Nephron progenitor cell (in vitro differentiated cells): ENCODE results near the gene OR2V2.

ENCODE experiments used
- DNase-seq: peaks from one replicate; pipeline ENCODE4 v3.0.0; 2021
- H3K27ac Mint-ChIP-seq: 2 replicates; pipeline ENCODE4 v1.8.0; 2021; ENCODE audit warnings: mild to moderate bottlenecking, moderate library complexity, mixed read lengths
- H3K27me3 Mint-ChIP-seq: 2 replicates; pipeline ENCODE4 v1.8.0; 2021; ENCODE audit warnings: mild to moderate bottlenecking, low read depth, mixed read lengths; ENCODE audit not compliant: poor library complexity
- H3K36me3 Mint-ChIP-seq: 2 replicates; pipeline ENCODE4 v1.8.0; 2021; ENCODE audit warnings: low read depth, mixed read lengths
- H3K4me1 Mint-ChIP-seq: 2 replicates; pipeline ENCODE4 v1.8.0; 2021; ENCODE audit warnings: mixed read lengths
- H3K4me3 Mint-ChIP-seq: 2 replicates; pipeline ENCODE4 v1.8.0; 2021; ENCODE audit warnings: mild to moderate bottlenecking, moderate library complexity, mixed read lengths
- H3K9me3 Mint-ChIP-seq: 2 replicates; pipeline ENCODE4 v1.8.0; 2021; ENCODE audit warnings: mild to moderate bottlenecking, moderate library complexity, mixed read lengths
- CTCF ChIP-seq: fragments of 200-600 bp; sonication (generic); IDR thresholded peaks from 2 replicates; pipeline ENCODE4 v1.5.0; 2021; ENCODE audit warnings: antibody characterized with exemption

Gene OR2V2

GRCh38 chr5:181189363-181189961 is 42.1 kb downstream of the OR2V2 start:
- Mint-ChIP-seq H3K4me1 (peaks cover 28% of the 10 kb centered on the region), H3K9me3 (peaks cover 7% of the 10 kb centered on the region), H3K4me3 (peak overlapping the region; percentile 99), H3K36me3 (no peaks in the 10 kb centered on the region), H3K27me3 (peaks cover 55% of the 10 kb centered on the region), H3K27ac (no peak overlapping the region)
- TF ChIP-seq CTCF, result no peak
- DNase-seq, result peak; percentile 56

GRCh38 chr5:181189962-181190710 is 42.8 kb downstream of the OR2V2 start:
- DNase-seq, result peak; percentile 30
- Mint-ChIP-seq H3K27me3 (peaks cover 55% of the 10 kb centered on the region), H3K9me3 (peaks cover 6% of the 10 kb centered on the region), H3K36me3 (no peaks in the 10 kb centered on the region), H3K4me3 (peak overlapping the region; percentile 99), H3K27ac (no peak overlapping the region), H3K4me1 (peaks cover 28% of the 10 kb centered on the region)
- no peak for TF ChIP-seq CTCF

- peaks cover 57% of the 10 kb centered on the region for H3K27me3 Mint-ChIP-seq
- DNase-seq, result peak; percentile 66
- peaks cover 6% of the 10 kb centered on the region for H3K9me3 Mint-ChIP-seq
- no peak for TF ChIP-seq CTCF
- H3K4me1 Mint-ChIP-seq, result peaks cover 24% of the 10 kb centered on the region
- H3K4me3 Mint-ChIP-seq, result peak overlapping the region; percentile 99
- H3K27ac Mint-ChIP-seq, result no peak overlapping the region
- no peaks in the 10 kb centered on the region for H3K36me3 Mint-ChIP-seq
These were observed 43.5 kb downstream of the OR2V2 start for GRCh38 chr5:181190711-181191525.

GRCh38 chr5:181191526-181192336 is 44.3 kb downstream of the OR2V2 start:
- H3K36me3 Mint-ChIP-seq, result no peaks in the 10 kb centered on the region
- H3K4me1 Mint-ChIP-seq, result peaks cover 22% of the 10 kb centered on the region
- H3K9me3 Mint-ChIP-seq, result peaks cover 6% of the 10 kb centered on the region
- H3K27me3 Mint-ChIP-seq, result peaks cover 53% of the 10 kb centered on the region
- H3K4me3 Mint-ChIP-seq, result peak overlapping the region; percentile 99
- peak overlapping the region; percentile 83 for H3K27ac Mint-ChIP-seq
- DNase-seq, result peak; percentile 97
- no peak for TF ChIP-seq CTCF

- no peak for TF ChIP-seq CTCF
- DNase-seq, result no peak
- Mint-ChIP-seq H3K9me3 (peaks cover 6% of the 10 kb centered on the region), H3K4me3 (peak overlapping the region; percentile 99), H3K27me3 (peaks cover 57% of the 10 kb centered on the region), H3K27ac (no peak overlapping the region), H3K4me1 (peaks cover 23% of the 10 kb centered on the region), H3K36me3 (no peaks in the 10 kb centered on the region)
These were observed 45.1 kb downstream of the OR2V2 start for GRCh38 chr5:181192337-181193046.
